IPS-18c (cell line): ENCODE results near the gene CASS4.

Source experiments
- H3K4me3 ChIP-seq: 2 replicates; pipeline ENCODE4 v1.7.0; 2013; ENCODE audit warnings: low read depth, mild to moderate bottlenecking, low read length, moderate library complexity; ENCODE audit not compliant: insufficient read depth
- H3K9me3 ChIP-seq: one replicate; pipeline ENCODE4 v1.6.1; 2013; ENCODE audit warnings: mild to moderate bottlenecking, low read length, moderate library complexity; ENCODE audit not compliant: control insufficient read depth, insufficient read depth

Gene CASS4

DNA sequence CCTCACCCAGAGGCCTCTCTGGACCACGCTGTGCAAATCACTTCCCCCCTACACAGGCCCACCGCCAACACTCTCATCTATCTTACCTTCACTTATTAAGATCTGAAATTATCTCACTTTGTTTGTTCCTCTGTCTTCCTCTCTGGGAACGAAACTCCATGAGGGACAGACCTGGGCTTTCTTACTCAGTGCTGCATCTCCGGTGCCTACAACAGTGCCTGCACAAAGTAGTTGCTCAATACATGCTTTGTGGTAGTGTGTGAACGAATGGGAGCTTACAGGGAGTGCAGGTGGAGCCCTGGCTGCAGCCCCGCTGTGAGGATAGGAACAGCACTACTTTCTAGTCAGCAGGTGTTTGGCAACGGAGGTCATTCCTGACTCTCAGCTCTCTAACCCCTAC is 5.3 kb downstream of the CASS4 start:
- Histone ChIP-seq H3K4me3 (no peak overlapping the region), H3K9me3 (no peaks in the 10 kb centered on the region)

DNA sequence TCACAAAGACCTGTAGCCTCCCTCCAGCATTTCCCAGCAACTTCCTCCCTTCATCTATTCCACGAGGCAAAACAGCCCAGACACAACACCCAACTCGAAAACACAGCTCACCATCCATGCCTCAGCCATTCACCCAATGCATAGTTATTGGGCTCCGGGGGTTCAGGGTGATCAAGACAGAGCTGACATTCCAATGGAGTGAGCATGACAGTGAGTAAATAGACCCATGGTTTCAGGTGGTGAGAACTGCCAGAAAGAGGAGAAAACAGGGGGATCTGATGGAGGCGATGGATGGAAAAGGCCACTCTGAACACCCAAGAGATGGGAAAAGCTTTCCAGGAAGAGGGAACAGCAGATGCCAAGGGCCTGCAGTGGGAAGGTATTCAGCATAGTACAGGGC is 5.9 kb downstream of the CASS4 start:
- no peaks in the 10 kb centered on the region for H3K9me3 ChIP-seq
- H3K4me3 ChIP-seq, result no peak overlapping the region

DNA sequence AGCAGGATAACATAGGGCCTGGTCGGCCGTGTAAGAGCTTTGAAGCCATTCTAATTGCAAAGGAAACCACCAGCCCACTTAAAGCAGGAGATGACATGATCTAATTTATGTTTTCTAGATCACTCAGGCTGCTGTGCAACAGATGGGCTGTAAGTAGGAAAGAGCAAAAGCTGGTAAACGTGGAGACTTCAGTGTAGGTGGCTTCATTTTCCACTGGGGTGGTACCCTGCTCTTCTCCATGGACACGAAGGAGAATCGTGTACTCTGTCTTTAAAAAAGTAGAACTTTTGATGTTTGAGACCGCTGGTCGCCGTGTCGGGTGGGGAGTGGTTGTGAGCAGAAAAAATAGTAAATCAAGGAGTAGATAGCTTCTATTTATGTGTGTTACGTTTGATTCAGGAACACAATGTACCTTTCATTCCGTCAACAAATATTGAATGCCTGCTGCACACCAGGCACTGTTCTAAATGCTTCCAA is 6.4 kb downstream of the CASS4 start:
- H3K4me3 ChIP-seq, result no peak overlapping the region

DNA sequence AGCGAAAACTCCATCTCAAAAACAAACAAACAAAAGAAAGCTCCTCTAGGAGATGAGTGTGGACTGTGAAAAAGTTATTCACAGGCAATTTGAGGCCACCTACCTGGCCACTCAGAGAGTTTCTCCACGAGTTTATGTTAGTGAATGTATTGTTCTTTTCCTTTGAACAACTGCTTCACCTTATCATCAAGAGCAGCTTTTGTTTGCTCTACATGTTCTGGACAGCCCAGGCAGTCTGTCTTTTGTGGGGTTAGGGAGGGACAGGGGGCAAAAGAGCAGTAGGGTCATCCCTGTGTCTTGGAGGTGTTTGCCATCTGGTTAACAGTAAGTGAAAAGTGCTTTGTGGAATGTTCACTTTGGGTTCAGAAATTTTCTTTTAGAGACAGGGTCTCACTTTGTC is 8.0 kb downstream of the CASS4 start:
- Histone ChIP-seq H3K4me3 (no peak overlapping the region), H3K9me3 (no peaks in the 10 kb centered on the region)

More for the DNA sequence above, 6.4 kb downstream of the CASS4 start:
- H3K9me3 ChIP-seq, result no peaks in the 10 kb centered on the region

DNA sequence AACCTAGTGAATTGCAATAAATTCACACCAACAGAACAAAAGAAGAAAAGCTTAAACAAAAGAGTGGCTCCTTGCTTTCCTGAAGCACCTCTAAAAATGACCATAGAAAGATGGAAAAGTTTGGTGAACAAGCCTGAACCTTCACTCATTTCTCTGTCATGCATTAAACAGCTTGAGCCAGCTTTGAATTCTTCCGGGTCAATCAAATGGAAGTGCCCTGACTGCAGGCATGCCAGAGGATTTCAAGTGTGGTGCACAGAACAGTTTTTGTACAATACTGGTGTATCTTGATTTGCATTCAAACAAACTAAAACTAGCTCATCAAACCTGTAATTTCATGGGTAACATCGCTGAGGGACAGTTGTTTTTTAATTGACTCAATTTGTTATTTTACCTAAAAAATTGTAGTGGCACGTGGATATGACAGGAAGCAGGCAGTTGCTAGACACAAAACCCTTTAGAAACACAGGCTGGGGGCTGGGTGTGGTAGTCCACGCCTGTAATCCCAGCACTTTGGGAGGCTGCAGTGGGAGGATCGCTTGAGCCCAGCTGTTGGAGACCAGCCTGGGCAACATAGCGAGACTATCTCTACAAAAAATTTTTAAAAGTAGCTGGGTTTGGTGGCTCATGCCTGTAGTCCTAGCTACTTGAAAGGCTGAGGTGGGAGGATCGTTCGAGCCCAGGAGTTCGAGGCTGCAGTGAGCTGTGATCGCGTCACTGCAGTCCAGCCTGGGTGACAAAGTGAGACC is 9.1 kb downstream of the CASS4 start:
- H3K4me3 ChIP-seq, result no peak overlapping the region
- H3K9me3 ChIP-seq, result no peaks in the 10 kb centered on the region

DNA sequence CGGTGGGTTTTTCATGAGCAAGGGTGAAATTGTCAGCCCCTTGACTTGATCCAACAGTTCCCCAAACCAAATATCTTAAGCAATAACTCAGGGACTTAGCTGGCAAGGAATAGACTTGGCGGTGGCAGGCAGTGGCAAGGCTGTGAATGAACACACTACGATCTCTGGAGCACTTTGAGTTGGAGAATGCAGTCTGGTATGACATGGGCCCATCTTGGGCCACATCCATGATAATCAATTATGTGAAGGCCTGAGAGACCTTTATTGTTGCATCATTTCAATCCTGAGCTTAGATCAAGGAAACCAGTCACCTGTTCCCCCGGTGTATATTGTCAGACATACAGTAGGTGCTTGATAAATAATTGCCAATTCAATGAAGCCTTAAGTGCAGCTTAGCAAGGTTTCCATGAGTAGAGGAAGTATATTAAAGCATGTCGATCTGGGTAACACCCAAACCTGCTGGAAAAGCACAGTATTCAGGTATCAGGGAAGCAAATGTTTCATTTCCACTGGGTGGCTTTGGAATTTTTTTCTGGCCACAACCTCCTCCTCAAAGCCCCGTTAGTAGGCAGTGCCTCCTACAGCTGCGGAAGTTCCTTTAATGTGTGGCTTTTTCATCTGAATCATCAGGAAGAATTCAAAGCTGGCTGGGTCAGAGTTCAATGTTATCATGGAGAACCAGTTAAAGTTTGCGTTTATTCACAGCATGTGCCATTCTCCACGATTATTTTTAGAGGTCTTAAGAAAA is 10.2 kb downstream of the CASS4 start:
- no peaks in the 10 kb centered on the region for H3K9me3 ChIP-seq
- H3K4me3 ChIP-seq, result no peak overlapping the region

DNA sequence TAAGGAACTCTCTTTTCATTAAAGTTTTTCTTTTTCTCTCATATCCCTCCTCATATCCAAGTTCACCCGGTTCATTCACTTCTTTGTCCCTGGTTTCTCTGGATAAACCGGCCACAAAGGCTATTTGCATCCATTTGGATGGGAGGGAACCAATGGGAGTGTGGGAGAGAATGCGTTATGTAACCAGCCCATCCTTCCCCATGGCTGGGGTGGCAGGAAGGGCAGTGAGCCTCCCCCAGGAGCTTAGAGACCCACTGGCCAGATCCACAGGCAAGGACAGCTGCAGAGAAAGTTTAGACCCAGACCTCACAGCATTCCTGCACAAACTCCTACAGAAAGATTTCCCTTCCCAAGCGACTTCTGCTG is 10.7 kb downstream of the CASS4 start:
- Histone ChIP-seq H3K9me3 (no peaks in the 10 kb centered on the region), H3K4me3 (no peak overlapping the region)

DNA sequence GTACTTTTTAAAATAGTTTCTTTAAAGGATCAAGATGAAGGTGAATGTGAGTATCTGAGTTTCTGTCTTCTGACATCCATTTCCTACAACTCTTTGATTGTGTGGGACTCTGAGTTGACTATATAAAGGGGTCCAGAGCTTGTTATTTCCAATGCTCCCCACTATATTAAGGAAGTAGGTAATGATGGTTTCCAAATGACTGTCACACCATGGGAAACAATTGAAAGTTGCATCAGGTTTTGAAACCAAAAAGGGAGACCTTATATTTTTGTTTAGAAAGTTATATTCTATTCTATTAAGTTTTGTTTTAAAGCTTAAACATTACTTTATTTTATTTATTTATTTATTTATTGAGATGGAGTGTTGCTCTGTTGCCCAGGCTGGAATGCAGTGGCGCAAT is 11.2 kb downstream of the CASS4 start:
- no peaks in the 10 kb centered on the region for H3K9me3 ChIP-seq
- no peak overlapping the region for H3K4me3 ChIP-seq

DNA sequence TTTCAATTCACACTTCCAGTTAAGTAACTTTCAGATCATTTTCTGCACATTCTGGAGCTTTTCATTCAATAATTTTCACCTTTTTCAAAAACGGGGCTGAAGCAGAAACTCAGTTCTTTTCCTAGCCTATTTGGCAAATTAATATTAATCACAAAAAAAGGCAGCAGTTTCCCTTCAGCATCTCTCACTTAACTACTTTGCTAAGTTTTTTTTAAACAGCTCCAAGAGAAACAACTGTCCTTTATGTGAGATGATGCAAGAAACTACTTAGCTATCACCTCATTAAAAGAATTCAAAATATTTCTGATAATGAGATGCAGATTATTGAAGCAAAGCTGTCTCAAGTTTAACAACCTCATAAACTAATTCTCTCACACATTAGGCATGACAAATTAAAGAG is 11.8 kb downstream of the CASS4 start:
- Histone ChIP-seq H3K9me3 (no peaks in the 10 kb centered on the region), H3K4me3 (no peak overlapping the region)

DNA sequence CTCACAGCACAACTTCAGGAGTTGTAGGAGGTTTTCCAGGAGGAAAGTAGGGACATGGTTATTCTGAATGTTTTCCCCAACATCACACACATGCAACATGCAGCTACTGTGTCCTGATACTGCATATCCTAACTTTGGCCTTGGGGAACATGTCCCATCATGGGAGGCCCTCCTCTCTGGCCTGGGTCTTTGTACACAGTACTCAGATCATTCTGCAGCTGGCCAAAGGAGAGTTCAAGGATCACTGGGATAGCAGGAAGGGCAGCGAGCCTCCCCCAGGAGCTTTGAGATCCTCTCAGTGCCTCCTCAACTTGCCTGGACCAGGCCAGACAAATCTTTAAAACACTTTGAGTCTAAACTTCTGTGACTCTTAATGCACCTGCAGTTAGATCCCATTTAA is 12.9 kb downstream of the CASS4 start:
- no peak overlapping the region for H3K4me3 ChIP-seq
- H3K9me3 ChIP-seq, result no peaks in the 10 kb centered on the region

DNA sequence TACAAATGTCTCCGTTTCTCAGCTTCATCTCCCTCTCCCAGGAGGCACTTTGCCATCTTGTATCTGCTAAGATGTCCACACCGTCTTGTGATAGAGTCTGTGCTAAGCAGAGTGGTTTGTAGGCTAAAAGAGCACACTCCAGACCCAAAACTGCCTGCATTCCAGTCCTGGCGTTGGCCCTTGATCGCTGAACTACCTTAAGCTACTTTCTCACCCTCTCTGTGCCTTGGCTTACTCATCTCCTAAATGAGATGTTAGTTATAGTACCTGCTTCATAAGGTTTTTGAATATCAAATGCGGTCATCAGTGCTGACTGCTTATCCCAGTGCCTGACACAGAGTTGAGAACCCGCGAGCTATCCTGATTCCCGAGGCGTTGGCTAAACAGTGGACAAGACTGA is 14.0 kb downstream of the CASS4 start:
- Histone ChIP-seq H3K4me3 (no peak overlapping the region), H3K9me3 (no peaks in the 10 kb centered on the region)

DNA sequence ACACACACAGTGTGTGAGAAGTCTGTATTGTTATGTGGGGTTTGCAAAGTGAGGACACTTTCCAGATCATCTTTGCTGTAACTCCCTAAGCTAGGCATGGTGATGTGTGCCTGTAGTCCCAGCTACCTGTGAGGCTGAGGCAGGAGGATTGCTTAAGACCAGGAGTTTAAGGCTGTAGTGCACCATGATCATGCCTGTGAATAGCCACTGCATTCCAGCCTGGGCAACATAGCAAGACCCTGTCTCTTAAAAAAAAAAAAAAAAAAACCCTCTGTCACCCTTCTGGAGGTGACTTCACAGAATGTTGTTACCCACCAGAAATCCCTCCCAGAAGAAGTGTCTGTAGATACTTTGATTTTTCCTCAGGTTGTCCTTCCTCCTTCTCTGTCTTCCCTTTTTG is 14.9 kb downstream of the CASS4 start:
- Histone ChIP-seq H3K9me3 (no peaks in the 10 kb centered on the region), H3K4me3 (no peak overlapping the region)

DNA sequence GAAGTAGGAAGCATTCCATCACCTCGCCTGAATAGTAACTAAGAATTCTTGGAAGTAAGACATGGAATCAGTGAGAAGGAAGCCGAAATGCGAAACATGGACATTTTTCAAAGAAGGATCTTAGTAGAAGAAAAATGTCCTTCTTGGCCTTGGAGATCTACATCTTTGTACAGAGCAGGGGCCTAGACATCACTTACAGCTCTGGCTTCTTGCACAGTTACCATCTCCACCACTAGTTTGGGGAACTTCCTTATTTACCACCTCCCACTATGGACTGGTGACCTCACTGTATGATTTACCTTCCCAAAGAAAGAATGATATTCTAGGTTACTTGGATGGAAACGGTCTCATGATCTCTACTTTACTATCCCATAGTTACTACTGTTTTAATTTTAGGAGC is 15.7 kb downstream of the CASS4 start:
- Histone ChIP-seq H3K4me3 (no peak overlapping the region), H3K9me3 (no peaks in the 10 kb centered on the region)

DNA sequence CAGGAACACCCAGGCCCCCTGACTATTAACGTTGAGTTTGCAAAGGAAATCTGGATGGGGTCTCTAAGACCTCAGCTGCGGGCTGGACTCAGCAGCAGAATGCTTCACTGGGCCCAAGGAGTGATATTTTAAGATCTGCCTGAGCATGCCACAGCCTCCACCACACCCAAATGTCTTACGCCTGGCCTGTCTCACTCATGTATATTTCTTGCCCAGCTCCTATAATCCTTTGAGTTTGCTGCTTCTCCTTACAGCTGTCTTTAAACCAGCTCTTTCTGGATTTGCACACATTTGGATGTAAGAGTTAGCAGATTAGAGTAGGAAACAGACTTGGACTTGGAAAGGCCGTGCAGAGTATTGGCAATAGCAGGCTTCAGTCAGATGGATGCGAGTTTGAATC is 16.4 kb downstream of the CASS4 start:
- no peaks in the 10 kb centered on the region for H3K9me3 ChIP-seq
- H3K4me3 ChIP-seq, result no peak overlapping the region

DNA sequence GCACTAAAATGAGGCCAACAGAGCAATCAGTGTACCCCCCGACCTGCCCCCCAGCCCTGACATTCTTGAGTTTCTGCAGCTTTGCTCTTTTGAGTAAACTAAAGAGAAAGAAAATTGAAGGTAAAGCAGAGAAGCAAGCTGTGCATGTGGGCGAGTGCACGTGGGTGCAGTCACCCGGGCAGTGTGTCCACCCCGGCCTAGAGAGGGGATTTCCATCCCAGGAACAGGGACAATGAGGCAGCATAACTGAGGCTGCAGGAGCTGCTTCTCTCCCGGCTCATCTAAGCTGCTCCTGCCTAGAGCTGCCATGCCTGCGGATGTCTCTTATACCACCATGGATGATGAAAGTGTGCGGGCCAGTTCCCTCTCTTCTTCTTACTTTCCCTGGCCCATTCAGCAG is 16.8 kb downstream of the CASS4 start:
- Histone ChIP-seq H3K9me3 (no peaks in the 10 kb centered on the region), H3K4me3 (no peak overlapping the region)

DNA sequence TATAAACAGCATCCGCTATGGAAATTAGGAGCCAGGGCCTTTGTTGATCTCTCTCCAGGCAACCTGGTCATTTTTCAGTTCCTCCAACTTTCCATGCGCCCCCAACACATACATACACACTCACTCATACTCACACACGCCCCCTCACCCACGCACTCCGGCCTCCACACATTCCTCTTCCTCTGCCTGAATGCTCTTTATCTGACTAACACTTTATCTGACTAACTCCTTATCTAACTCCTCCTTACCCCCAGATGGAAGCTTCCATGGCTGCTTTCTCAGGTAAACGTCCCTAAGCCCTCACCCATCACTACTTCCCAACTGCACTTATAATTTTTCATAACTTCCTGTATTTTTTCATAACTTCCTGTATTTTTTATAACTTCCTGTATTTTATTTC is 17.4 kb downstream of the CASS4 start:
- H3K9me3 ChIP-seq, result no peaks in the 10 kb centered on the region
- H3K4me3 ChIP-seq, result no peak overlapping the region

DNA sequence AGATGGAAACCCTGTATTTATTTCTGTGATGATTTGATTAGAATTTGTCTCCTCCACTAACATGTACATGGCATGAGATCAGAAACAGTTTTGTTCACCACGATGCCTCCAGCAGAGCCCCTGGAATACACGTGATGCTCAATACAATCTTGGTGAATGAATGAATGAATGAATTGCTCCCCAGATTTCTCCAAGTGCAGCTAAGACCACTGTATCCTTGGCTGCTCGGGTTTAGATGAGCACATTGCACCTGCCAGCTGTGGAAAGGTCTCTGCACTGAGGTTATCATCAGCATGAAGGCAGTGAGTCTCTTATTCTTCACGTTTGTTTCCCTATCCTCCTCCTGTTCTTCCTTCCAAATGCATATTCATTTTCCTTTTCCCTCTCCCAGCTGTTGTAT is 17.9 kb downstream of the CASS4 start:
- Histone ChIP-seq H3K4me3 (no peak overlapping the region), H3K9me3 (no peaks in the 10 kb centered on the region)

DNA sequence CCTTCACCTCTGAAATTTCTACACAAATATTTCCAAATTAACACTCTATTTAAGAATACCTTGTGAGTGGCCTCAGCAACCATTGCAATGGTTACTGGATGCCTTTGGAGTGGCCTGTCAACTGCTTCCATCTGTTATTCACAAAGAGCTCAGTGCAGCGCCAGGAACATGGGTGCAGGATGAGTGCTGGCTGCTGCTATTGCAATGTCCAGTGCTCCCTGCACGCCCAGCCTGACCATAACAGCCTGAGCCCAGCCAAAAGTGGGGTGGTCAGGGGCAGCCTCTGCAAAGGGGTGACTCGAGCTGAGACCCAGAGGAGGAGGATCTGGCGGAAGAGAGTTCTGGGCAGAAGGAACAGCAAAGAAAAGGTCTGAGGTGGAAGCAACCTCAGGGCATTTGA is 18.4 kb downstream of the CASS4 start:
- H3K9me3 ChIP-seq, result no peaks in the 10 kb centered on the region
- no peak overlapping the region for H3K4me3 ChIP-seq

DNA sequence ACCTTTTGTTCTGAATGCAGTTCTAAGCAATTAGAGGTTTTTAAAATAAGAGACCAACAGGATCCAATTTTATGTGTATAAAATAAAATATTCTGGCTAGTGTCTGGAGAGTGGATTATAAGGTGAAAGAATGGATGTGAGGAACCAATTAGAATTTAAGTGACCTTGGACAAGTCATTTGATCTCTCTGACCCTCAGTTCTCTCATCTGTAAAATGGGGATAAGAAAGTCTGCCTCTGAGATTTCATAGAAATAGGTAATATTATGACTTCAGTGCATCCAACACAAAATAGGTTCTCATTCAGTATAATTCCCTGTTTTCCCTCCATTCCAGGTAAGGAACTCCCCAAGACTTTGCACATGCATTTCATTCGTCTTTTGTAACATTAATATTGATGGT is 18.9 kb downstream of the CASS4 start:
- no peaks in the 10 kb centered on the region for H3K9me3 ChIP-seq
- no peak overlapping the region for H3K4me3 ChIP-seq
